ENCODE data around the gene DEPP1. TPM values are rescaled to one million over a fixed set of nuclear protein-coding genes. Genes with fewer than 3 reads are reported as not detected.

DEPP1 gene
- total and polyA plus RNA-seq, 2 of the 13 experiments (the other 11 are each of a cell fraction or from before 2014, with no cell fraction given) = 14.8 to 270 TPM

GRCh38 chr10:44959247-44960087, 19.1 kb downstream of the DEPP1 start, which contains the start of gene RASSF4 (continued):
- 0 out of 2 replicates have a peak, but pooled peaks have one; percentile 53 for TF ChIP-seq SNAI1 (CRISPR knock-in tag; IDR thresholded peaks at IDR 0.05; ENCODE audit: borderline replicate concordance)
- 0 out of 2 replicates have a peak, but pooled peaks have one; percentile 18 for TF ChIP-seq MTA1 (CRISPR knock-in tag; IDR thresholded peaks at IDR 0.05; ENCODE audit: borderline replicate concordance)
- peak; percentile 73 for TF ChIP-seq RARA (CRISPR knock-in tag; IDR thresholded peaks at IDR 0.05)
- peak; percentile 67; the same call in 1 of the 2 replicates for TF ChIP-seq POGZ (CRISPR knock-in tag; IDR thresholded peaks at IDR 0.05)
- peak; percentile 66 for TF ChIP-seq NFYB (CRISPR knock-in tag; IDR thresholded peaks at IDR 0.05)
- peak; percentile 12; the same call in 1 of the 2 replicates for TF ChIP-seq ZNF768 (CRISPR knock-in tag; IDR thresholded peaks at IDR 0.05)
- TF ChIP-seq ZSCAN25 (CRISPR knock-in tag; IDR thresholded peaks at IDR 0.05) = peak; percentile 25; the same call in 1 of the 2 replicates
- TF ChIP-seq ZNF709 (CRISPR knock-in tag; IDR thresholded peaks at IDR 0.05) = peak; percentile 75; the same call in 1 of the 2 replicates
- TF ChIP-seq ZBTB43 (CRISPR knock-in tag; conservative IDR thresholded peaks at IDR 0.05) = peak; percentile 40; the same call in 1 of the 2 replicates
- no peak for TF ChIP-seq SP1 (IDR thresholded peaks at IDR 0.05)
- TF ChIP-seq SP1 (CRISPR knock-in tag; IDR thresholded peaks at IDR 0.05) = peak; percentile 72
- TF ChIP-seq ZNF350 (CRISPR knock-in tag; IDR thresholded peaks at IDR 0.05; ENCODE audit: borderline replicate concordance, low read depth) = peak; percentile 77; the same call in 1 of the 2 replicates
- 0 out of 2 replicates have a peak, but pooled peaks have one; percentile 42 for TF ChIP-seq NFKBIZ (CRISPR knock-in tag; IDR thresholded peaks at IDR 0.05)
- peak; percentile 51; the same call in 1 of the 2 replicates for TF ChIP-seq ZNF501 (CRISPR knock-in tag; IDR thresholded peaks at IDR 0.05)
- peak; percentile 26; the same call in 1 of the 2 replicates for TF ChIP-seq ZNF124 (CRISPR knock-in tag; IDR thresholded peaks at IDR 0.05)
- peak; percentile 73; the same call in 1 of the 2 replicates for TF ChIP-seq RXRB (CRISPR knock-in tag; IDR thresholded peaks at IDR 0.05; ENCODE audit: borderline replicate concordance)
- TF ChIP-seq DR1 (CRISPR knock-in tag; IDR thresholded peaks at IDR 0.05) = peak; percentile 62
- TF ChIP-seq RAD21 (CRISPR knock-in tag; IDR thresholded peaks at IDR 0.05) = peak; percentile 55
- 0 out of 2 replicates have a peak, but pooled peaks have one; percentile 13 for TF ChIP-seq ZSCAN31 (CRISPR knock-in tag; IDR thresholded peaks at IDR 0.05; ENCODE audit: low read depth)
- TF ChIP-seq HOXA5 (CRISPR knock-in tag; IDR thresholded peaks at IDR 0.05) = 0 out of 2 replicates have a peak, but pooled peaks have one; percentile 47
- TF ChIP-seq ZGPAT (CRISPR knock-in tag; IDR thresholded peaks at IDR 0.05) = peak; percentile 72; the same call in 1 of the 2 replicates
- peak; percentile 56; the same call in 1 of the 2 replicates for TF ChIP-seq ZNF546 (CRISPR knock-in tag; conservative IDR thresholded peaks at IDR 0.05)
- peak; percentile 84 for TF ChIP-seq MAX (IDR thresholded peaks at IDR 0.05)
- TF ChIP-seq HES4 (CRISPR knock-in tag; IDR thresholded peaks at IDR 0.05; ENCODE audit: borderline replicate concordance) = peak; percentile 42; the same call in 1 of the 2 replicates
- TF ChIP-seq AGO1 (IDR thresholded peaks at IDR 0.05; ENCODE audit: low read depth, low read length, poor library complexity, severe bottlenecking) = peak; percentile 57
- TF ChIP-seq ZNF160 (CRISPR knock-in tag; IDR thresholded peaks at IDR 0.05) = peak; percentile 71
- TF ChIP-seq IKZF5 (CRISPR knock-in tag; IDR thresholded peaks at IDR 0.05) = peak; percentile 63; the same call in 1 of the 2 replicates
